Stimulated activated CD8-positive, alpha-beta memory T cell treated with anti-CD3 and anti-CD28 coated beads, Interleukin-4, amount 100 ng/mL, for 24 hours (primary cell): ENCODE measurements around the gene TMEM200B.
"Not testable (repeated sequence)": the region's sequence is repeated elsewhere in the genome, so short reads cannot be mapped to it uniquely, and the experiment has no call there.

Source experiments
- DNase-seq: peaks from one replicate; pipeline ENCODE4 v3.0.0-alpha.2; 2020; ENCODE audit warnings: low read depth

The TMEM200B gene

DNA sequence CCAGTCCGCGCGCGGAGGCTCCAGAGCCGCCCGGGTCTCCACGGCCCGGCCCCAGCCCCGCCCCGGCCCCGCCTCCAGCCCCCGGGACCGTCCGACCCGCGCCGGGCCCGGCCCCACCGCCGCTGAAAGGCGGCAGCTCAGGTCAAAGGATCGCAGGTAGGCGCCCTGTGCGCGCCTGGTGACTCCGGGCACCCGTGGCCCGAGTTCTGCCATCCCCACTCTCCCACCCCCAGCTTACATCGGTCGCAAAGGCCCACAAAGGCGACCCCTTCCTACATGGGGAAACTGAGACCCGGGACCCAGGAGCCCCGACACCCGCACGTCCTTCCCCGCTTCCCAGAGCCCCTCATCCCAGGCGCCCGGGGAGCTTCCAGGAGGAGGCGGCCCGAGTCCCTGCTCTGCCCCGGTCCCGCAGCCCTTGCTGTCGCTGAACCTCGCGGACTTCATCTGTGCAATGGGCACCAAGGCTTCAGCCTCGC is at the start of gene TMEM200B:
TSS of gene TMEM200B (minus strand) at position 17 of the 479 bp plus-strand sequence. CDS start 2,075 bp downstream, outside the sequence.
- no peak for DNase-seq

DNA sequence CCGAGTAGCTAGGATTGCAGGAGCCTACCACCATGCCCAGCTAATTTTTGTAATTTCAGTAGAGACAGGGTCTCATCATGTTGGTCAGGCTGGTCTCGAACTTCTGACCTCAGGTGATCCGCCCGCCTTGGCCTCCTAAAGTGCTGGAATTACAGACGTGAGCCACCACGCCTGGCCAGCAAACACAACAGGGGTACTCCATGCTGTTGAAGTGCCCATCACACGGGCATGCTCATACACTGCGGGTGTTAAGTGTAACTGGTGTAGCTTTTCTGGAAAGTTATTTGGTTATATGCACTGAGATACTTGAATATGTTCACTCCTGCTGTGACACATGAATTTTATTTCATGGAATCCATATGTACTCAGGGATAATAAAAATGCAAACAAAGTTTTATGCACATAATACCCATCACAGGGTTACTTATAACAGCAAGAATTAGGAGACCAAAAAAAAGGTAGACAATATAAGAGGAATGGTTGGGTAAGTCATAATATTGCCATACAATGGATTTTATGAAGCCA is 48.8 kb upstream of the TMEM200B start:
- no peak for DNase-seq

DNA sequence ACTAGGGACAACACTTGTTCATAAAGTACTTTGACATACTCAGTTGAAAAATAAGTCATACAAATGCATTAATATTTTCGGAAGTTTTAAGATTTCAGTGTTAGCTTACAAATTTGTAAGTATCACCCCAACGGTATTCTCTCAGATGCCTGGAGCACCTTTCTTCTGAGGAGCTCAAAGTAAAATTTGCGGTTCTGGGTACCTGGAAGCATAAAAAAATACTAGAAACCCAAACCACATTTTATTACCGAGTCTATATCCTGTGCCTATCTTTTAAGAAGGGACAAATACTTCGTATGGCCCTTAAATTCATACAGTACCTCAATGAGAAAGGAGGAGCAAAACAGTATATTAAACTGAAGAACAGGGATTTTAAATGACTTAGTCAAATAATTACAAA is 47.8 kb upstream of the TMEM200B start:
- no peak for DNase-seq

GRCh38 chr1:29171089-29171488 is 47.4 kb upstream of the TMEM200B start:
- DNase-seq: no peak

DNA sequence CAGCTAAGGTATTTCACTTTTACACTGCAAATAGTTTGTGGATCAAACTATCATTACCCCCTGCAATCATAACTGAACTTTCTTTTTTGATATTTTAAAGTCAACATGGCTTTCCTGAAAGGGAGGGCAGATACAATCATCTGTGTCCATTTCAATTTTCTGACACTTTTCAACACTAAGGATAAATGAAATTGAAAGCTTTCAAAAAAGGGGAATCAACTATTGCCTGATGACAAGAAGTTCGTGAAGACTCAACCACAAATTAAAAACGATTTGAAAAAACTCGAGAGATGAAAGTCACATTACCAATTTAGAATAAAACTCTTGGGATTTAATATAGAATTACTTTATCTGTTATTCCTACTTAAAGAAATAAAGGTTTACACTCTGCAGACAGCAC is 46.3 kb upstream of the TMEM200B start:
- no peak for DNase-seq

- no peak for DNase-seq
These were observed 44.2 kb upstream of the TMEM200B start for GRCh38 chr1:29167904-29168303.

GRCh38 chr1:29166291-29166878 is 42.7 kb upstream of the TMEM200B start:
- no peak for DNase-seq

GRCh38 chr1:29164588-29164987 is 40.9 kb upstream of the TMEM200B start:
- DNase-seq: no peak

DNA sequence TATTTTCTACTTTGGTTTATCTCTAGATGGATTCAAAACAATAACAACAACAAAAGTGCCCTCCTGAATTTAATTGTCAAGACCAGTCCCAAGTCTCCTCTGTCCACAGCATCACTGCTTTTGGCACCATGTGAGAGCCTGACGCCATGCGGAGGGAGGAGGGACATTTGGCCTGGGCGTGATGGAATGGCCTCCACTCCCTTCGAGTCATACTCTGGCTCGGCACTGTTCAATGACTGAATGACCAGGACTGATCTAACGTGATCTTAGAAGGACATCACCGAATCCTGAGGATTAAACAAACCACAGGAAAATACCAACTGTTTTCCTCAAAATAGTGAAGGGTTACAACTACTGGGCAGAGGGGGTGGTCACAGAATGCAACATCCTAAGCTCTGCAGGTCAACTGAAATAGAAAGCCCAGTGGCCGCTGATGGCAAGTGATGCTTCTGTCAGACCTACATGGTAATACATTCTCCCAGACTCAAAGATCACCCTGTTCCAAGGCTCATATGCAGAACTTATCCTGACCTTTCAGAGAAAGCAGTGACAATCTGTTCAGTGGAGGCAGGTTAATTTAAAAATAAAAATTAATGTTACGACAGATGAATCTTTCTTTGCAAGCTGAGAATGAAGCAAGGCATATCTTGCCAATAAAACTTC is 38.9 kb upstream of the TMEM200B start:
- DNase-seq: no peak

DNA sequence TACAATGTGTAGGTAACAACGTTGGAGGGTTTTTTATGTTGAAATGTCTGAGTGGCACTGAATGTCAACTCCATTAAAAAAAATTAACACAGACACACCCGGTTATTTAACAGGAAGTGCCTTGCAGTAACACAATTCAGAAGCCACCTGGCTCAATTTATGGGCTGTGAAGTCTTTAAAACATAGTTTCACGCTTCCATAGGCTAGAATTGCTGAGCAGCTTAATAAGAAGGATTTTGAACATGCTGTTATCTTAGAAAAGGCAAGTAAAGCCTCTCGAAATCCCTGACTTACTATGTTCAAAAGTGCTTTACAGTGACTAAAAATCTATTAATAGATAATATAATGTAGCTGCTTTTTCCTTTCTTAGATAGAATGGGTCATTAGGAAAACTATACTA is 38.3 kb upstream of the TMEM200B start:
- DNase-seq: no peak

DNA sequence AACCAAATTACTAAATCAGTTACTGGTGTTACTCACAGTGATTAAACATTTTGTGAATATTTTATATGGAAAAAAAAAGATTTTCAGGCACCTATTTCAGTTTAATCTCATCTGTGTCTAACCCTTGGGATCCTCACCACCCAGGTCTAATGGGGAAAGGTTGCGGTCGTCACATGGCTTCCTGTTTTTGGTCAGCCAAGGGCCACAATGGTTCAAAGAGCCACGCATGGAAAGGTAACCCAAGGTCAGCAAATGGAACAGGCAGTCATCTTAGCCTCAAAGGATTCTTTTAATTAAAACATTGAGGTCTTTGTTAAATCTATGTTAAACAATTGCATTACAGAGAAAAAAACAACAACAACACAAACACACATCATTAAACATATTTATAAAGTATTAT is 36.1 kb upstream of the TMEM200B start:
- no peak for DNase-seq

DNA sequence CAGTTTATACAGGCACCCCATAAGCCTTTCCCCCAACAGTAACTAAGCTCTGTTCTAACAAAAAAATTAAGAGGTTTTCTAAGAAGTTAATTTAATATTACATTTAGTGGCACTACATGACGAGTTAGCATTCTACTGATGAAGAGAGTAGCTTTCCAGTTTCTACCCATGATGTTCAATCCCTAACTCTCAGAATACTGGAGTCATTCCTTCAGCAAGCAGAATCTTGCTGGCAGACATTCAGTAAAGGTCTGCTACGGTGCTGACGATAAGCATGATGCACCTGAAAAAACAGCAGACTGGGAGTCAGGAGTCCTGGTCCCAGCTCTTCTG is 33.5 kb upstream of the TMEM200B start:
- no peak for DNase-seq

DNA sequence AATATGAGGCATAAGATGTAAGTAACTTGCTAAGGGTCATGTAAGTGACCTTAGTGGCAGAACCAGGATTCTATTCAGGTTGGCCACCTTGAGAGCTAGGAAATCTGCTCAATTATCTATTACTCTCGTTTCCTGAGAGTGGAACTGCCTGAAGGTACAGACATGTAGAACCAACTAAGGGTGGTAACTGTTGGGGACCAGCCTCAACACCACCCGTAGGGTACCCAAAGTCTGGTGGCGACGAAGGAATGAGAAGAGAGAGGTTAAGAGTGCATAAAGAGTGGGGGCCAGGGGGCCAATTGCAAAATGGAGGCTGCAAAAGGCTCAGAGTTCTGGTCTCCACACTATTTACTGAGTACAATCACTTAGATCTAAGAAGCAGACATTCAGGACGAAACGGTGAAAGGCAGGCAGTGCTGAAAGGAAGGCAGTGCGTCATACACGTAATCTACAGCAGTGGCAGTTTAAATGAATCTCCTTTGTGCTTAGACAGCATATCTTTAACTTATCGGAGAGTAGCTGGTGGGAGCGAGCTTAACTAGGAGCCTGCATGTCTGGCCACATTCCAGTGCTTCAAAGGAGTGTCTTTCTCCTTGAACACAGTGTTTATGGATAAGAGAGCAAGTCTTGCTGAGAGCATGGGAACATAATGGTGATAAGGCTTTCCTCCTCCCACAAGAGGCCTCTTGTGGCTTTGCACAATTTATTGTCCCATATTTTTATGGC is 33.0 kb upstream of the TMEM200B start:
- no peak for DNase-seq

DNA sequence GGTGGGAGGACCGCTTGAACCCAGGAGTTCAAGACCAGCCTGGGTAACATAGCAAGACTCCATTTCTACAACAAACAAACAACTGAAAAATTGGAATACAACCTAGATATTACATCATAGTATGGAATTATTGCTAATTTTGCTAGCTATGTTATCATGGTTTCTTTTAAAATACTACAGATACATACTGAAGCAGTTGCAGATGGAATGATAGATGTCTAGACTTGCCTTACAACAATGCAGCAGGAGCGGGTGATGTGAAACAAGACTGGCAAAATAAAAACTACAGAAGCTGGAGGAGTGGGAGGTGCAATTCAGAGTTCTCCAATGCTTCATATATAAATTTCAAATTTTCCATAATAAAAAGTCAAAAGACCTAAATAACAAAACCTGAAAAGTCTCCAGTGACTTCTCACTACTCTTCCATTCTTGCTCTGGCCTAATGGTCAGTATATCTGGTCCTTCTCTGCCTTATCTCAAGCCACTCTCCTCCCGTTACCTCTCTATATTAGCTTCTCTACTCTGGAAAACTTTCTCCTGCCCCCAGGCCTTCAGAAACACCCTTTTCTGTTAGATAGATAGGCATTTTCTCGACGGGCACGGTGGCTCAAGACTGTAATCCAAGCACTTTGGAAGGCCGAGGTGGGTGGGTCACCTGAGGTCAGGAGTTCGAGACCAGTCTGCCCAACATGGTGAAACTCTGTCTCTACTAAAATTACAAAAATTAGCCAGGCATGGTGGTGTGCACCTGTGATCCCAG is 28.5 kb upstream of the TMEM200B start:
- no peak for DNase-seq

DNA sequence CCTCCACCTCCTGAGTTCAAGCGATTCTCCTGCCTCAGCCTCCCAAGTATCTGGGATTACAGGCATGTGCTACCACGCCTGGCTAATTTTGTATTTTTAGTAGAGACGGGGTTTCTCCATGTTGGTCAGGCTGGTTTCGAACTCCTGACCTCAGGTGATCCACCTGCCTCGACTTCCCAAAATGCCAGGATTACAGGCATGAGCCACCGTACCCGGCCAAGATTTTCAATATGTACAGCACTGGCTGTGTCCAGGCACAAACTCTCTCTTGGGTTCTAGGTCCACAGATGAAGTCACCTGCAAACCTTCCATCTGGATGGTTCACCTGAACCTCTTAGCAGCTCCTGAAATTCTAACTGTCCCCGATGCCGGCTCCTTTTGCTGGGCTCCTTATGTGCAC is 26.6 kb upstream of the TMEM200B start:
- DNase-seq: not testable (repeated sequence)

DNA sequence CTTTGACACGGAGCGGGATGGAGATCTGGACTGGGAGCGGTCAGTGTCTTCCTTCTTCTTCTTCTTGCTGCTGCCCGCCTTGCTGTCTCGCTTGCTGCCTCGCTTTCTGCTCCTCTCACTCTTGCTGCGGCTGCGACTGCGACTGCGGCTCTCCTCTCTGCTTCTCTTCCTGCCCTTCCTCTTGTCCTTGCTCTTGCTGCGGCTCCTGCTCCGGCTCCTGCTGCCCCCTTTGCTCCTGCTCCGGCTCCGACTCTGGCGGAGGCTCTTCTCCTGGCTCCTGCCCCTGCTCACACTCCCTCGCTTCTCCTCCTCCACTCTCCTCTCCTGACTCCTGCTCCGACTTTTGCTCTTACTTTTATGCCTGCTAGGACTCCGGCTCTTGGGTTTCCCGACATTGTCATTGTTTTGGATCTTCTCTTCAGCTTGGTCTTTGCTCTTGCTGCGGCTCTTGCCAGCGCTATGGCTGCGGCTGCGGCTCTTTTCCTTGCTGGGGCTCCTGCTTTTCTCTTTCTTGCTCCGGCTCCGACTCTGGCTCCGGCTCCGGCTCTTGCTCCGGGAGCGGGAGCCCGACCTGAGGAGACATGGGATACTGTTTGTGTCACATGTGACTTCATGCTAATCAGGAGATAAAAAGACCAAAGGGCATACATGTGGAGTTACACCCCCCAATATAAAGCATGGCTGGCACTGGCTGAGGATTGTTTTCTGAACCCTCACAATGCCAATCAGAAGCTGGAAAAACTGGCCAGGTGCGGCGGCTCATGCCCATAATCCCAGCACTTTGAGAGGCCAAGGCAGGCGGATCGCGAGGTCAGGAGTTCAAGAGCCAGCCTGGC is 25.2 kb upstream of the TMEM200B start:
- DNase-seq: no peak

DNA sequence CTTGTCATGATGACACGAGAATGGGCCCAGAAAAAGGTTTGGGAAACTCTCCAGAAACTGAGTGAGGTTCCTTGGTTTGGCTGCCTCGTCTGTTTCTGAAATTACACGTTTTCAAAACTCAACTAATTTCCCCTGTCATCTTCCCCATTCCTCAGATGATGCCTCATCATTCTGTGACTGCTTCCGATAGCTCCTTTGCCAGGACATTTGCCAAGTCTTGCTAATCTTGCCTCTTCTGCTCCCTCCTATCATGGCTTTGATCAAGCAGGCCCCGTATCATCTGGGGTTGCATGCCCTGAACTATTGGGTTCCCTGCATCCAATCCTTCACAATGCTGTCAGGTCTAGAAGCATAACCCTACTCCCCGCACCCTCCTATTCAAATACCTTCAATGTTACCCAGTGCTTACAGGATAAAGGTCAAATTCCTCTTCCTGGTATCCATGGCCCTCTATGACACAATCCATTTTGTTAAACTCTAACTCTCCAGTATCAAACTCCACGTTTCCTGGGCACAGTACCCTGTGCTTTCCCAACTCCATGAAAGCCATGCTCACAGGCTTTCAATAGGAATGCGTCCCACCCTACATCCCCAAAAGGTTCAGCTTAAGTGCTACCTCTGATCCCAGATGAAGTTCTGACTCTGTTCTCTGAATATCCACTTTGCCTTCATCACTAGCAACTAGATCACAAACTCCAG is 22.2 kb upstream of the TMEM200B start:
- DNase-seq: no peak

DNA sequence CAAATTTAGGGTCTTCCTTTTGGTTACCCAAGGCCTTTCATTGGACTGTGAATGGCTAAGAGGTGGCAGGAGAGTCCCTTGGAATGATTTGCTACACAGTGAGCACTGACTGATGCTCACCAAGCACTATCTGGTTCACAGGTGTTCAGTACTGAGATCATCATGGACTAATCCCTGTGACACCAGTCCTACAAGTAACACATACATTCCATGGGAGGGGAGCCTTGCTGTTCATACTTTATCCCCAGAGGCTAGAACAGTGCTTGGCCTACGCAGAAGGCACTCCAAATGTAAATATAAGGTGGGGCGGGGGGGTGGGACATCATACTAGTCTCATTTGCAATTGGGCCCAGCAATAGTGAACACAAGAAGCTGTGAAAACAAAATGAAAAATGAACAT is 20.5 kb upstream of the TMEM200B start:
- DNase-seq: no peak

DNA sequence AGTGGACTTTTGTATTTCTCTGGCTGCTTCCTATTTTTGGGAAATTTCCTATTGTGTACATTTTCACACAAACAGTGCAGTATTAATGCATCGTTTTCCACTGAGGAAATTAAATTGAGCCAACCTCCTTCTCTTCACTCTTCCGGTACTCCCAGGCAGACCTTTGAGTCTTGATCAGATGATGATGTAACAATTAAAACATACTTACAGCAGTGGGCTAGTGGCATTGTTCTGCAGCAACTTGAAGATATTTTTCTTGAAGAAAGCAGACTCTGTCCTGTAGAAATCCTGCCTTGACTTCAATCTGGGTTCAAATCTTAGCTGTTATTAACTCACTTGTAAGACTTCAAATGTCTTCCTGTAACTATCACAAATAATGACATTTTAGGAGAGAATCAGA is 19.0 kb upstream of the TMEM200B start:
- DNase-seq: no peak

DNA sequence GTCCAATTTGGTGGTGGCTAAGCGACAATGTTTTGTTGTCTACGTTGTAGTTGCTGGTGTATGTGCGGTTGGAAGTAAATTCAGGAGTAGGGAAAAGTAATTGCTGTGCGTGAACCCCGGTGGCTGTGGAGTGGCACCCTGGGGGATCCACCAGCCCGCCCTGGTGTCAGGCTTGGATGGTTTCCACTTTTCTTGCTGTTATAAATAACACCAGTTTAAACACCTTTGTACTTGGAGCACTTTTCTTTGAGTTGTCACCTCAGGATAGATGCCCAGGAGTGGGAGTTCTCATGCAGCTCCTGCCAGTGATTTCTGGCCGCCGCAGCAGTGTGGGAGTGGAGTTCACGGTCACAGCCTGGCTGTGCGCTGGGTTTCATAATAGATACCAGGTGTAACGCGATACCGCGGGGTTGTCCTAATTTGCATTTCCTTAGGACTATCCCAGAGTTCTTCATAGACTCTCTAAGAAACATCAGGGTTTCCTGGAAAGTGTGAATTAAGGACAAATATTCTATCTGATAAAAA is 12.8 kb upstream of the TMEM200B start:
- no peak for DNase-seq

DNA sequence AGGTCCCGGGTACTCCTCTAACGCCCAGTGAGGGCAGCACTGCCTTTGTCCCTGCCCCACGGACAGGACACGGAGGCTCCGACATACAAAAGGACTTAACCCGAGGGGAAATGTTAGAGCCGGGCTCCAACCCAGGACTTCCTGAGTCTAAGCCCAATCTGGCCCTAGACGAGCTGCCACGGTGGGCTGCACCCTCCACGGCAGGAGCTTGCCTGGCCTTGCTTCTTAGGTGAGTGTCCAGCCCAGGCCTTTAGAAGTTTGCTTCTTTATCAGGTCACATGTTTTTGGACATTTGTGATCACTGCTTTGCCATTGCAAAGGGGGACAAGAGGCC is 11.0 kb upstream of the TMEM200B start:
- no peak for DNase-seq
